NCI-H187 treated with DMSO at 0.1 percent for 48 hours (cell line): ENCODE results near the gene C3.
A peak's percentile ranks its signal among the peaks of the same experiment; 100 is the strongest.

ENCODE experiments used
- DNase-seq: peaks from one replicate; lab custom pipeline; 2025; lab: John Stamatoyannopoulos, UW

The C3 gene

GRCh38 chr19:6744381-6745301 lies 24.2 kb upstream of the C3 start:
- DNase-seq = no peak

- no peak for DNase-seq
These were observed 23.4 kb upstream of the C3 start for GRCh38 chr19:6743714-6744380.

- no peak for DNase-seq
These were observed 22.6 kb upstream of the C3 start for GRCh38 chr19:6743066-6743465.

DNA sequence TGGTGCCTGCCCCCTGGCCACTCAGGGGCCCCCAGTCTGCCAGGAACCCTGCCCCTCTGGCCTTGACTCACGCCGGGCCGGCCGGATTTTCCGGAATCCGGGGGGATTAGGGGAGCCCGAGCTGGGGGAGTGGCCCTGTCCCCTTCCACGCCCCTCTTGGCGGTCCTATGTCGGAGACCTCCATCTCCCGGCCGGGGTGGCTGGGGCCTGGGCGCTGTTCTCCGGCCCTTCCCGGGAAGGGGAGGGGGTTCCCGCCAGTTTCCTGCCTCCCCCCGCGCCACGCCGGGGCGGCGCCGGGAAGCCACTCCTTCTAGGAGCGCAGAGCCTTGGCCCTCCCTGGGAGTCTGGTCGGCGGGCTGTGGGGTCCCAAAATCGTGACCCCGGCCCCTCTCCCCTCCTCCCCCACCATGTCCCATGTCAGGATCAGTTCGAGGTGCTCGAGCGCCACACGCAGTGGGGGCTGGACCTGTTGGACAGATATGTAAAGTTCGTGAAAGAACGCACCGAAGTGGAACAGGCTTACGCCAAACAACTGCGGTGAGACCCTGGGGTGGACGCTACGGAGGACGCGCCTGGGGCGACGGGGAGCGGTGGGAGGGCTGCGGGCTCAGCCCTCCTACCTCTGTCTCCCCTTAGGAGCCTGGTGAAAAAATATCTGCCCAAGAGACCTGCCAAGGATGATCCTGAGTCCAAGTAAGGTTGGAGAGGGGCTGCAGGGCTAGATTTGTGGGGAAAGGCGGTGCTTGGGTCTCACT lies 20.3 kb upstream of the C3 start:
- DNase-seq = no peak

GRCh38 chr19:6739883-6740588 lies 19.6 kb upstream of the C3 start:
- no peak for DNase-seq

DNA sequence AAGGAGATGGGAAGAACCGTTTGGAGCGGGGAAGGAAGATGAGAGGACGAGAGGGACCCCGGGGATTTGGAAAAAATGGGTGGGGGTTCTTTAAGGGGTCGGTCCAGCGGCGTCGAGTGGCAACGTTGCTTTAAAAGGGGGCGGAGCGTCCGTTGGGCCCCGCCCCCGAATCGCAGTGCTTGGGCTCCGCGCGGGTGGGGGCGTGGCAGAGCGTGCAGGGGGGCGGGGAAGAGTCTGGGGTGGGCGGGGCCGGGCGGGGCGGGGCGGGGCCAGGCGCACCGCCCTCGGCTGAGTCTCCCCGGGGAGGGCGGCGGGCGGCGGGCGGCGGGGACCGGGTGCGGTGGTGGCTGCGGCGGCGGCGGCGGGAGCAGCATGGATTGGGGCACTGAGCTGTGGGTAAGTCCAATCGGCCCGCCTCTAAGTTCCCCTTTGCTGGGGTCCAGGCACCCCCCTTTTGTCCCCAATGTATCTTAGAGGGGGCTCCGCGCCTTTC lies 19.0 kb upstream of the C3 start, which contains the start of gene TRIP10:
TSS of gene TRIP10 (plus strand) at position 291 of the 493 bp plus-strand sequence. CDS start at position 373, 82 bp downstream.
- no peak for DNase-seq

DNA sequence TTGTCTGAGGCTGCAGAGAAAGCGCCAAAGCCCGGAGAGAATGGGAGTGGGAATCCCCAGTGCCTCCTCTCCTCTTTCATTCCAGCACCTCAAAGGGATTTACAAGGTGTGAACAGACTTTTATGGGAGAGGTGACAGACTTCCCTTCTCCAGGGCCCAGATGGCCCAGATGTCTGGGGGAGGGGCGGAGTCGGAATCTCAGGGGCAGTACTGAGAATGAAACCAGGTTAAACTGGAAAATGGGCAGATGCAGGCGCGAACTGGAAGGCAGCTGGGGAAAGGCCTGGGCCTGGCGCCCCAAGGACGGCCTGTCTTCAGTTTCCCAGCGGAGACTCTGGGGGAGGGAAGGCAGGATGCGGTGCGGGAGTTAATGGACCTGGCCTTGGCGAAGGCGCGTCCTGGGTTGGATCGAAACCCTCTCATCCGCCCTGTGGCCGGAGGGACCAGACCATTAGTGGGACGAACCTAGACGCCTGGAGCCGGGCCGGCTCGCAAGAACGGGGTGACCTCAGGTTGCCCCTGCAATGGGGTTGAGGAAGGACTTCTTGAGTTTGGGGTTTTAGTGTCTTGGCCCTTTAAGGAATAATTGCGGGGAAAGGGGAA lies 18.4 kb upstream of the C3 start:
- no peak for DNase-seq

DNA sequence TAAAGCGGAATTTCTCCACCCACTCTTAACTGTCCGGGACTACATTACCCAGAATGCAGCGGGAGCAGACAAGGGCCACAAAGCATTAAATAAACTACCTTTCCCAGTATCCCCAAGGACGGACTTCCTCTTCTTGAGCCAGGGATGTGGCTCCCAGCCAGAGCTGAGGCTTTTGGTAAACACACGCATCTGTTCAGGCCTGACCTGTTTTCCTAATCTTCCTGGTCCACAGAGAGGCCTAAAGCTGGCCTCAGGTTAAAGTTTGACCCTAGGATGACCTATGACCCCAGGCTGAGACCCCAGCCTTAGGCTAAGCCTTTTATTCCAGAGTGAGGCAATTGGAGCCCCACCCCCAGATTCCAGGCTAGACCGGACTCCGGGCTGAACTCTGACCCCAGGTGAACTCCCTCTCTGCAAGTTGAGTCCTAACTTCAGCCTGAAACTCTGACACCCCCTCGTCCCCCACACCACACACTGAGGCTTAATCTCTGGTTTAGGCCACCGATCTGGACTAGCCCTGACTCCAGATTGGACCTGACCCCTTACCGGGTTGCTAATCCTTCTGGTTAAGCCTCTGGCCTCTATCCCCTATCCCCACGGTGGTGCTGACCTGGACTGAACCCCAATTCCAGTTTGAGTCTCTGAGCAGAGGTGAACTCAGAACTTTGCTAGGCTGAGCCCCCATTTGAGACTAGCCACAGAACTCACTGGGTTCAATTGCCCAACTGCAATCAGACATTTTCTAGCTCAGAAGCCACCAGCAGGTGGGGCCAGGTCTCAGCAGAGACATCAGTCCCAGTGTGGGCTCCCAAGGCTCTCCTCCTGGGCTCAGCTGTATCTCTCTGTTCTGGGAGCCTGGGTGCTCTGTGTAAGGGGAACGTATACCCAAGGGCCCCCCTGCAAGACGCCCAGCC lies 17.7 kb upstream of the C3 start:
- DNase-seq = no peak

GRCh38 chr19:6737284-6737872 lies 16.9 kb upstream of the C3 start, which contains the start of gene GPR108:
Gene GPR108 (minus strand): TSS chr19:6737580. CDS start chr19:6737576, 4 bp downstream.
- peak; percentile 35 for DNase-seq

DNA sequence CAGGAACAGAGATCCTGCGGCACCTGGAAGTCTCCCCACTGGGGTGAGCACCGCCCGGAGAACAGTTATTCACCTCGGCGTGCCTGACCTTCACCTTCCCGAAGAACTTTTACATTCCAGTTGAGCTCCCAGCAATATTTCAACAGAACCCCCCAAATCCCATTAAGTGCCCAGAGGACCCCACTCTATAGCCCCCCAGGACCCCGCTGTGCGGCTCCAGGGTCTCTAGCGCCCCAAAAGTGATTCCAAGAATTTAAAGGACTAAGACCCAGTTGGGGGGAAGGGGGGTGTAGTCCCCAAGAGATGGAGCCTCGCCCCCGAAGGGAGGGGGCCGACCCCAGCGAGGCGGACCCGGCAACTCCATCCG lies 16.4 kb upstream of the C3 start:
- DNase-seq = no peak

- no peak for DNase-seq
These were observed 15.9 kb upstream of the C3 start for GRCh38 chr19:6736169-6736916.

GRCh38 chr19:6735181-6735911 lies 14.9 kb upstream of the C3 start:
- DNase-seq = no peak

DNA sequence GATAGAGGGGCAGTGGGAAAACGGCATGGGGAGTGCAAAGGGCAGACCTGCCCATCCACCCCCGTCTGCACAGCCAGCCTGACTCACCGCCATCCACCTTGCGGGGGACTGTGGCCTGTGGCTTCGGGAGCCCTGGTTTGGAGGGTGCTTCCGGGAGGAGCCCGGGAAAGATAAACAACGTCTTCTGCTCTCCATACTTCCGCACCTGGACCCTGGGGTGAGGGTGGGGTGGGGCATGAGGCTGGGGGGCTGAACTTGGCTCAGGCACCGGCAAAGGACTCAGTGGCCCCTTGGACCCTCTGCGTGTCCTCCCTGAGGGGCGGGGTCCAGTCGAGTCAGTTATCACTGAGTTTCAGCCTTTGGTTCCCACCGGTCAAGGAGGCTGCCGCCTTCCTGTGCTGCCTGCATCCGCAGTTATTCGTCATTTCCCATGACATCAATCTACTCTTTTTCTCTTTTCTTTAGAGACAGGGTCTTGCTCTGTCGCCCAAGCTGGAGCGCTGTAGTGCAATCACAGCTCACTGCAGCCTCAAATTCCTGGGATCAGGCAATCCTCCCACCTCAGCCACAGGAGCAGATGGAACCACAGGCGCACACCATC lies 13.7 kb upstream of the C3 start:
- no peak for DNase-seq

DNA sequence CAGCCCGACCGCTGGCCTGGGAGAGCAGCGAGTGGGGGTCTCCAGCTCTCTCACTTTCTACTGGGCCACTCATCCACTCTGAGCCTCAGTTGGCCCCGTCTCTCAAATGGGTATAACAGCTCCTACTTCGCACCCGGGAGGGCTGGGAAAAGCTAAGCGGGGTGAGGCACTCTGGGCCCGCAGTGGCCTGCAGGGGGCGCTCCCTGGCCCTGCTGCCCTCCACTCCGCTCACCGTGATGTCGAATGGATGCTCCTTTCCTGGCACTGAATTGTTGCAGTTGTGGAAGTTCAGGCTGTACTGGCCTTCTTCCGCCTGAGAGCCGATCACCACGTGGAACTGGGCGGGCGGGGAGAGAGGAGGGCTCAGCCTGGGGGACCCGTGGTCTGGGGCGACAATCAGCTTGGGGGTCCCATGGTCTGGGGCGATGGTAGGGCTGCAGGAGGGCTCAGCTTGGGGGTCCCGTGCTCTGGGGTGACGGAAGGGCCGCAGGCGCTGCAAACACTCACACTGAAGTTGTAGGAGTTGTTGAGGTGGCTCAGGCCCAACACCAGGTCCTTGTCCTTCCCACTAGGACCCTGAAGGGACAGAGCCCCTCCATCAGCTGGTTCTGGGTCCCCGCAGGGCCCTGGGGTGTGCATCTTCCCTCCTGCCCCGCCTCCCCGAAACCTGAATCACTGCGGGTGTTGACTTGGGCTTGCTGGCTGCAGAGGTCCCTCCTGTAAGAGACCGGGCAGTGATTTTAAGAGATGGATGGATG lies 13.1 kb upstream of the C3 start:
- DNase-seq = no peak

- DNase-seq = no peak
These were observed 12.4 kb upstream of the C3 start for GRCh38 chr19:6732803-6733337.

GRCh38 chr19:6731822-6732221 lies 11.4 kb upstream of the C3 start:
- DNase-seq = no peak
